ENCODE data around the gene SMS. TPM values are rescaled to one million over a fixed set of nuclear protein-coding genes. Genes with fewer than 3 reads are reported as not detected.

SMS gene
- total and polyA plus RNA-seq, 10 of the 15 experiments (the other 5 are each of a cell fraction or from before 2014, with no cell fraction given) = 55.8 to 156 (median 114) TPM

DNA sequence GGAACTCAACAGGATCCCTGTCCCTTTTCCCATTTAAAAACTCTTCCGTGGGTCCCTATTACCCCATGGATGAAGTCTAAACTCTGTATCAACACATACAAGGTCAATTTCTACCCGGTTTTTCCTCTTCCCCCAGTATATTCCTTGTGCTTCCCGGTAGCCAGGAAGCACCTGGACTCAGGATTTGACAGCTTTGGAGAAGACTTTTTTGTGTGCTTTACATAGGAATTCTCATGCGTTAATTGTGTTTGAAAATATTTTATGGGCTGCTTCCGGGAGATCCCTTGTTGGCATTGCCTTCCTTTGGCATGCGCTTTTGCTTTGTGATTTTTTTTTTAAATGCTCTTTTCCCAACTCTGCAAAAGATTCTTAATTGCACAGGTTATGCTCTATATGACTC, 7.2 kb downstream of the SMS start (continued):
- TF ChIP-seq LARP7 (IDR thresholded peaks at IDR 0.05) (no peak), CUX1 (IDR thresholded peaks at IDR 0.05; ENCODE audit: insufficient replicate concordance, low read depth, low read length) (no peak), BACH1 (IDR thresholded peaks at IDR 0.05; ENCODE audit: borderline replicate concordance) (no peak)

DNA sequence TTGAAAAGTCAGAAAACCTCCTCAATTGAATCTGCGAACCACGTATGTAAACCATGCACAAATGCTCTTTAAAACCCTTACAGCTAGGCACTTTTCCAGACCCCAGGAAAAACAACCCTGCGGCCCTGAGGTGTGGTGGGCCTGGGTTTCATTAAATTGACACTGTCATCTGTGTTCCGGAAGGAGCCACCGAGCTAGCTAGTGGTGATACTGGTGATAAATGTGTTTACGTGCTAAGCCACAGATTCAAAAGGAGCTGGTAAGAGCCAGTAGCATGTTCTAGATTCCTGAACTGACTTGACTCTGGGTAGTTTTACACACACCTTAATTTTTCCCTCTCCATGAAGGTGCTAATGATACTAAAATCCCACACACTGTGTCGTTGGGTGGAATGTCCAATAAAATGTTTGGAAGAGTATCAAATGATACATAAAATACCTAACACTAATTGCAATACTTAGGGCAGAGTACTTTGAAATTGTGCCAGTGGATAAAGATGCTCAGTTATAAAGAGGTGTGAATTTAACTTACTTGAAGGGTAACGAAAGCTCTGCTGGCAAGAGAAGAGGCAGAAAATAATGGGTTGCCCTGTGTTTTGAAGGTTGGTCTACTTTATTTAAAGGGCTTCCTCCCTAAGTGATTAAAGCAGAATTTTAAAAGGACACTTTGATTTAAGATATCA, 8.5 kb downstream of the SMS start:
- Histone ChIP-seq H3K4me2 (ENCODE audit: control insufficient read depth, insufficient read depth) (no peak overlapping the region), H3K4me1 (ENCODE audit: control insufficient read depth, insufficient read depth, low read length) (no peaks in the 10 kb centered on the region; the same call in 1 of the 2 replicates), H3K36me3 (ENCODE audit: control insufficient read depth in 2 of 2, insufficient read depth in 2 of 2, low read length in 1 of 2) (no peaks in the 10 kb centered on the region), H3K27ac (ENCODE audit: control insufficient read depth, insufficient read depth) (no peak overlapping the region), H3K9ac (ENCODE audit: control insufficient read depth, insufficient read depth, low read length) (no peak overlapping the region), H3K79me2 (ENCODE audit: control insufficient read depth, insufficient read depth, low read length) (peaks cover 40% of the 10 kb centered on the region), H2AFZ (ENCODE audit: control insufficient read depth, low read depth, low read length) (no peak overlapping the region), H4K20me1 (ENCODE audit: control insufficient read depth, insufficient read depth) (no peaks in the 10 kb centered on the region), H3K27me3 (replicated peaks in 1 of 2; ENCODE audit: control insufficient read depth in 2 of 2, insufficient read depth in 2 of 2, low read length in 1 of 2) (no peaks in the 10 kb centered on the region), H3K4me3 (no peak overlapping the region), H3K9me3 (replicated peaks; ENCODE audit: control insufficient read depth, insufficient read depth, low read length) (no peaks in the 10 kb centered on the region)
- ChIA-PET CTCF (interaction anchor here (1.3 kb wide), 1 partner anchor 11 kb away, joined by 5 read pairs; no protein-coding TSS in a partner anchor), SMC1A (ENCODE audit: uncharacterized antibody, unreplicated experiment) (interaction anchor here (0.6 to 1.1 kb wide), 4 partner anchors 10 to 204 kb away, joined by 3 to 6 read pairs (median 3); no protein-coding TSS in a partner anchor), RAD21 (ENCODE audit: unreplicated experiment) (interaction anchor here (0.6 kb wide), 1 partner anchor 113 kb away, joined by 4 read pairs; no protein-coding TSS in a partner anchor), POLR2A (no interaction called here)
- FAIRE-seq = no peak
- BruUV-seq (replicated peaks) = no TSS peak
- intact Hi-C loops (cut with micrococcal nuclease; ENCODE audit: unreplicated experiment) = no loop called here
- DNase-seq (ENCODE audit: low read depth, low spot score) = no peak
- no peak for ATAC-seq
- WGBS (ENCODE audit: insufficient coverage, insufficient replicate concordance, low lambda C conversion rate, missing lambda C conversion rate) = 62% methylated on average over 8 of the region's 8 CpGs
- in situ Hi-C loops (cut with MboI) = no loop called here
- no peak for TF ChIP-seq SRF (IDR thresholded peaks at IDR 0.05; ENCODE audit: low read depth in 2 of 2, low read length in 2 of 2)
- no peak for TF ChIP-seq SUZ12 (IDR thresholded peaks at IDR 0.05; ENCODE audit: unreplicated experiment)
- no peak for TF ChIP-seq EED (IDR thresholded peaks at IDR 0.05; ENCODE audit: low read depth)
- TF ChIP-seq, protein P1, sequence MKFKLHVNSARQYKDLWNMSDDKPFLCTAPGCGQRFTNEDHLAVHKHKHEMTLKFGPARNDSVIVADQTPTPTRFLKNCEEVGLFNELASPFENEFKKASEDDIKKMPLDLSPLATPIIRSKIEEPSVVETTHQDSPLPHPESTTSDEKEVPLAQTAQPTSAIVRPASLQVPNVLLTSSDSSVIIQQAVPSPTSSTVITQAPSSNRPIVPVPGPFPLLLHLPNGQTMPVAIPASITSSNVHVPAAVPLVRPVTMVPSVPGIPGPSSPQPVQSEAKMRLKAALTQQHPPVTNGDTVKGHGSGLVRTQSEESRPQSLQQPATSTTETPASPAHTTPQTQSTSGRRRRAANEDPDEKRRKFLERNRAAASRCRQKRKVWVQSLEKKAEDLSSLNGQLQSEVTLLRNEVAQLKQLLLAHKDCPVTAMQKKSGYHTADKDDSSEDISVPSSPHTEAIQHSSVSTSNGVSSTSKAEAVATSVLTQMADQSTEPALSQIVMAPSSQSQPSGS (IDR thresholded peaks at IDR 0.05; ENCODE audit: low read length) = no peak
- TF ChIP-seq LARP7 (IDR thresholded peaks at IDR 0.05) = no peak
- TF ChIP-seq, protein P2, sequence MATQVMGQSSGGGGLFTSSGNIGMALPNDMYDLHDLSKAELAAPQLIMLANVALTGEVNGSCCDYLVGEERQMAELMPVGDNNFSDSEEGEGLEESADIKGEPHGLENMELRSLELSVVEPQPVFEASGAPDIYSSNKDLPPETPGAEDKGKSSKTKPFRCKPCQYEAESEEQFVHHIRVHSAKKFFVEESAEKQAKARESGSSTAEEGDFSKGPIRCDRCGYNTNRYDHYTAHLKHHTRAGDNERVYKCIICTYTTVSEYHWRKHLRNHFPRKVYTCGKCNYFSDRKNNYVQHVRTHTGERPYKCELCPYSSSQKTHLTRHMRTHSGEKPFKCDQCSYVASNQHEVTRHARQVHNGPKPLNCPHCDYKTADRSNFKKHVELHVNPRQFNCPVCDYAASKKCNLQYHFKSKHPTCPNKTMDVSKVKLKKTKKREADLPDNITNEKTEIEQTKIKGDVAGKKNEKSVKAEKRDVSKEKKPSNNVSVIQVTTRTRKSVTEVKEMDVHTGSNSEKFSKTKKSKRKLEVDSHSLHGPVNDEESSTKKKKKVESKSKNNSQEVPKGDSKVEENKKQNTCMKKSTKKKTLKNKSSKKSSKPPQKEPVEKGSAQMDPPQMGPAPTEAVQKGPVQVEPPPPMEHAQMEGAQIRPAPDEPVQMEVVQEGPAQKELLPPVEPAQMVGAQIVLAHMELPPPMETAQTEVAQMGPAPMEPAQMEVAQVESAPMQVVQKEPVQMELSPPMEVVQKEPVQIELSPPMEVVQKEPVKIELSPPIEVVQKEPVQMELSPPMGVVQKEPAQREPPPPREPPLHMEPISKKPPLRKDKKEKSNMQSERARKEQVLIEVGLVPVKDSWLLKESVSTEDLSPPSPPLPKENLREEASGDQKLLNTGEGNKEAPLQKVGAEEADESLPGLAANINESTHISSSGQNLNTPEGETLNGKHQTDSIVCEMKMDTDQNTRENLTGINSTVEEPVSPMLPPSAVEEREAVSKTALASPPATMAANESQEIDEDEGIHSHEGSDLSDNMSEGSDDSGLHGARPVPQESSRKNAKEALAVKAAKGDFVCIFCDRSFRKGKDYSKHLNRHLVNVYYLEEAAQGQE (IDR thresholded peaks at IDR 0.05; ENCODE audit: low read depth, low read length) = no peak
